HG03558 (cell line): ENCODE measurements around the gene DCX.

Source experiments
- ATAC-seq: cut with Tn5 transposase; IDR thresholded peaks from one replicate; pipeline ENCODE4 v1.9.1; 2021; ENCODE audit warnings: moderate number of reproducible peaks; ENCODE audit not compliant: unreplicated experiment; ENCODE audit errors: extremely low read depth

The DCX gene

DNA sequence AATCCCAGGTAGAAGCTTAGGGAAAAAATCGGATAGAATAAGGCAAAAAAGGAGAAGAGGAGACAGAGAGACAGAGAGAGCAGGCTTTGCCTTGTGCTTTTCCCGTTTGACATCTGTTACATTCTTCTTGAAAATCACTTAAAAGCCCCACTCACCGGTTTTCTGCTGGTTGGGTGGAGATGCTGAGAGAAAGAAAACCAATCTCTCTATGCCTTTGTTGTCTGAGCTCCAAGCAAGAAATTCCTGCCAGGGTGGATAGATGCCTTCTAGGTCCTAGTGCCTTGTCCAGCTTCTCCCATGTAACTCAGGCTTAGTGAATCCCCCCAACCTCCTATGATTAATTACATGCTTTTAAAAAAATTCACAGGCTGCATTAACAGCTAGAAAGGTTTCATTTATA, at the start of gene DCX:
Gene DCX (minus strand): TSS at position 210 of the 400 bp plus-strand sequence. CDS start 1,794 bp downstream, outside the sequence.
- no peak for ATAC-seq

DNA sequence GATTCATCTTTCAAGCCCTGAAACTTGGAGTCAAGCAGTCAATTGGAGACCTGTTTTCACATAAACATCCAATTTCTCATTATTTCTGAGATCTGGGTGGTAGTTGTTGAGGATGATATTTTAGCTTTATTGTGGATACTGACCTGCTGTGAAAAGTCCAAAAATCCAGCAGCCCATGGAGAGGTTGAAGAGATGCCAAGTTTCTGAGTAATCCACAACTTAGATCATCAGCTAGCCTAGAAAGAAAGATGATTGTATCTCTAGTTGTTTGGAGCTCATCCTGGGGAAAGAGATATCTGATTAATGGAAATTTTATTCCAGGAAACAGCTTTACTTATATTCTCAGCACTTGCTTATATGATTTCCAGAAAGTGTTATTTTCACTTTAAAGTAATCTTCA, 48.6 kb upstream of the DCX start:
- no peak for ATAC-seq

DNA sequence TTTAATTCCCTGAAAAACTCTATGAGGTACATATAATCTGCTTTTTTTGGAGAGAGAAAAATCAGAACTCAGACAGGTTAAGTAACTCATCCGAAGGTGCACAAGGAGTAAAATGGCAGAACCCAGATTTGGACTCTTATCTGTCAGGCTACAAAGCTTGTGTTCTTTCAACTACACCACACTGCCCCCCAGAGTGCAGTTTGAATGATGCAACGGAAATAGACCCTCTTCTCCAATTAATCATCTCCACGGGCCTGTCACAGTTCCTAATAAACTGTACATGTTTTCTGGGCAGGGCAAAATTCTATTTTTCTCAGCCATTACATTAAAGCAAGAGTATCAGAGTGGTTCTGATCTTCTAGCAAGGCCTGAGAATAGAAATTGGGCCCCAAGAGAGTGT, 35.3 kb upstream of the DCX start:
- no peak for ATAC-seq

DNA sequence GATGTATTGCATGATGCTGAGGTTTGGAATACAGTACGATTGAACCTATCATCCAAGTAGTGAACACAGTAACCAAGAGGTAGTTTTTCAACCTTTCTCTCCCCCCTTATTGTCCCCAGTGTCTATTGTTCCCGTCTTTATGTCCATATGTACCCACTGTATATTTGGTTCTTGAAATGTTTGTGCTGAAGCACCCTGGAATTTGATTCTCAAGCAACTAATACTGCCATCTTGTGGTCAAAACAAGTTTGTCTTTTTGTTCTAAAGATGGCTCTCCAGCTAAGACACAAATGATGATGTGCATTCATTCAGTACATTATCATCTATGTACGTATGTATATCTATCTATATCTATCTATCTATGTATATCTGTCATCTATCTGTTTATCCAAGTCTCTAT, 33.5 kb upstream of the DCX start:
- no peak for ATAC-seq

DNA sequence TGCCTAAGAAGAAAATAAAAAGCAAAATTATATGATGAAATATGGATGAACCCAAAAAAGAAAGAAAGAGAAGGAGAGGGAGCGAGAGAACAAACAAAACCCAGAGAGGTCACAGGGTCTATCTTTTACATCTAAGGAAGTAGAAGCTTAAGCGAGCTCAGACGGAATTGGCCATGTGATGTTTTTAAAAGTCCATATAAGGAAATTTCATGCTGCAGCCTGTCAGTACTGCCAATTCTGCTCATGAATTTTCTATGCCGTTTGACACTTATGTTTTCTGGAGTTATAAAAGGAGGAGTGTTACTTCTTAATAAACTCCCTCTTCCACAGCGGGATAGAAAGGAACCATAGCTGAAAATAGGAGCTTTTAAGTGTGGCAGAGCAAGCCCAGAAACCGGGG, 32.9 kb upstream of the DCX start:
- ATAC-seq: no peak

DNA sequence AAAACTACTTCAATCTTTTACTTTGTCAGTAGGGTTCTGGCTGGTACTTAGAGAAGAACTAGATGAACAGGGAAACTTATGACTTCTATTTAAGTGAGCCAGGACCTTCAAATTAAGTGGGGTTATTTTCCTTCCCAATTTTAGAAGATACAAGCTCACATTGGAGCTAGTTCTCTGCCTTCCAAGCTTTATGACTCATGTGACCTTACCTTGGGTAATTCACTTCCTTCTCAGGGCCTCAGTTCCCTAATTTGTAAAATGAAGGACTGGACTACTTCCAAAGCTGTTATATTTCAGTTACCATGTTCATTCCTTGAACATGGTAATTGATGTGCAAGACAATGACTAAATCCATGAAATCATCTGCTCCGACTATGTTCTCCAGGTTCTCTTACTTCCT, 32.0 kb upstream of the DCX start:
- no peak for ATAC-seq

DNA sequence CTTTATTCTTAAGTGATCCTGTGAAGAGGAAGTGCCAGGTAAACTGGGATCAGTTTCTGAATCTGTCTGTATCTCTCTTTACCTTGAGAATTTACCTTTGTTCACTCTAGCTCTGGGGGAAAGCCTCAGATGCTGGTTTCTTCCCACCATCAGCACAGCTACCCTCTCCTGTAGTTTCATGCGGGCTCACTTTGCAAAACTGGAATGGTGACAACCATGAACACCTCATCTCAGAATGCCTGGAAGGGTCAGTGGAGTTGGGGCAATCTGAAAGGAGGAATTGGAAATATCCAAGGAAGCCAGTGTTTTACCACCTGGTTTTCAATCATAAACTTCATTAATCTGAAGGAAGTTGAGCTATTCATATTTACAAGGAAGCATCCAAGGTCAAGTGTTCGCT, 30.8 kb upstream of the DCX start:
- ATAC-seq: no peak

DNA sequence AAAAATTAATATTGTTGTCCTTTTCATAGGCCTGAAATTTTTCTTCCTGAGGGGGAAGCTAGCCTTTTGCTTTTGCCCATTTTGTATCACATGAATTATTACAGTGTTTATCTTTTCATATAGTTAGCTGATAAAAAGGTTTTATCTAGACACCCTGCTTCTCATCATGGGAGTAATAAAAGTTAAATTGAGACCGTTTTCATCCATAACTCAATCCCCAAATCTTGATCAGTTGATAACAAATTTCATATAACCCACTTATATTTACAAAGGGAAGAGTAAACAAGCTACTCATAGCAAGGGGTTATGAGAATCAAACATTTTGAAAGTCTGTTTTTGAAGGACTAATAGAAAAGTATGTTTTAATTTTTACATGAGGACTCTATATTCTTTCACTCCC, 23.5 kb upstream of the DCX start:
- no peak for ATAC-seq

DNA sequence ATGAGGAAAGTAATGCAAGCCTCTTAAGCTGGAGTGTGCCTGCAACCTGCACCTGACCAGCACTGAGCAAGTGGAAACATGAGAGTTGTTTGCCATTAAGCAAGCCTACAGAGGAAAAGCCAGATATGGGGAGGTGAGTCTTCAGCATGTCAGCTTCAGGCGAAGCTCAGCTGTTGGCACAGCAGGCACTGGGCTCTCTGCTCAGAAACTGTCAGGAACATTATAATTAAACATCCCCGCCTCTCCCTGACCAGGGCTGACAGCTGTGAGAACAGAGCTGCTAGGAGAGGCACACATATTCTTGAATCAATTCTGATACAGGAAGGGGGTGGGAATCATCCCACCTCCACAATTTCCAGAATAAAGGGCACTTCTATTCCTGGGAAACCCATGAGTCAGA, 19.0 kb upstream of the DCX start:
- ATAC-seq: no peak

DNA sequence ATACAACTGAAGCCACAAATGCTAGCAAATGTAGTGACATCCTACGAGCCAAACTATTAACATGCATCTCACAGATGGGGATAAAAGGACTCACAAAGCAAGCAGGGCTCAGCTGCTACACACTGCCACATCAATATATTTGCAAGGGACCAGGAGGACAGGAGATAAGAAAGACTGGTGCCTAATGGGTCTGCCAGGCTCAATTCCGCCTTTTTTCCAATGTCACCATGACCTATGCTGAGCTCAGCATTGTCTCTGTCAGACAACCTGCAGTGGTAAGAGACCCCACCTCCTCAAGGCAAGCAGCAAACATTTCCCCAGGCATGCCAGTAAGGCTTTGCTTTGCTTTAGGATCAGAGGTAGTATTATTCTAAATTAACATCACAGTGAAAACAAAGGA, 435 bp downstream of the DCX start:
- no peak for ATAC-seq

DNA sequence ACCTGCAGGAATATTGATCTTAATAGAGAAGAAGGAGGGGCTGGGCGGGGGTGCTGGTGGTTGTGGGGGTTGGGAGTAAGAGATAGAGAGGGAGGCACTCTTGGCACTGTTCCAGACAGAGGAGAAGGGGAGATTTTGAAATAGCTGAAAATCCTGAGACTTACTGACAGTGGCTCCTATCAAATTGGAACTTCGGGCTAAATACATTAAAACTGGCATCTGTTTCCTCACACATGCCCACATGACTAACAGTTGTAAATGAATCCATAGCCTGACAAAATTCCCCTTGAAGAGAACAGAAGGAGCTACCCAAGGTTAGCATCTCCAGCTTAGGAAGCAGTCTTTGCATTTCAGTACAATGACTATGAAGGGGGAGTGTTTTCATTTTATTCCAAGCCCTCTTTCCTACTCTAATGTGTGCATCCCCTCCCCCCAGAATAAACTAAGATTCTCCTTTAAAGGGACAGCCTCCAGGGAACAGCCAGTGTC, 1.4 kb downstream of the DCX start:
- ATAC-seq: no peak

DNA sequence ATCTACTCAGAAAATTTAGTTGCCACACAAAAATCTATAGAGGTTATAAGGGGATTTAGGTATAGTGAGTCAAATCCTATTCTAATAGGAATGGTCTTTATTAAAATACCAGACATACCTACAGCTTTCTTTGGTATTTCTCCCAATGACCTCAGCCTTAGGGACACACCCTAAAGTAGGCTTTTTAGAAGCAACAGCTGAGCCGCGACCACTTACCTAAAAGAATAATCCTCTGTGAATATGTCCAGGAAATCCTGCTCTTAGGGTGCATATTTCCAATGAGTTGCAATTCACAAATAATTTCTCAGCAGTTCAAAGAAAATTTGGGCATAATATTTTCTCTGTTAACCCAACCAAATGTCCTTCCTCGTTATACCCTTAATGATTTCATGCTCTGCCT, 2.7 kb downstream of the DCX start:
- no peak for ATAC-seq

DNA sequence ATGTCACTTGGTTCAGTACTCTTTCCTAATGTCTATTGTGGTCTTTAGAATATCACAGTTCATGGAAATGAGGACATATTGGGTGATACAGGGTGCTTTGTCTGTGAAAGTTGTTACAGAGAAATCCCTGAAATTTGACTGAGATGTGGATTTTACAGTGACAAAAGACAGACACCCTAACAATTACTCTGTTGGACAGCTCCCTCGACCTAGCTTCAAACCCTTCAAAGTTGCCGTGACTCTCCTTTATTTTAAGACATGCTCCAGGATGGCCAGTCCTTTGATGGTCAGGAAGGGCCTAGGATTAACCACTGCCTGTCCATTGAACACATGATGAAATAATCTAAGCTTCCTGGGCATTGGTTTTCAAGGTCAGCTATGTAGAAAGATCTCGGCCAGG, 4.0 kb downstream of the DCX start:
- no peak for ATAC-seq

DNA sequence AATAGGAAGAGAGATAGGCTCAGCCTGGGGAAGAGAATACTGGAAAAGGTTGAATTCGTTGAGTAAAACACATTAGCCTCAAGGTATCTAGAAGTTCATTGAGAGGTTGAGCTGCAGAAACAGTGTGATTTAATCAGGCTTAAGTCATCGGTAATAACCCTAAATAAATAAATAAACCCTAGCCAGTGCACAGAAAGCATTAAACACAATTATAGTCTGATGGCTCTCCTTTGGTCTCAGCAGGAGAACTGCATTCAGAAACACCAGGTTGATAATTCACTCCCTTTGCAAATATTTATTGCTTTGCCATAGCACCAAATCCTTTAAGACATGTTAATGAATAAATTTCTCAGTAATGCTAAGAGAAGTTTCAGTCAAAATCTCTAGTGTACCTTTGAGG, 9.6 kb downstream of the DCX start:
- no peak for ATAC-seq

DNA sequence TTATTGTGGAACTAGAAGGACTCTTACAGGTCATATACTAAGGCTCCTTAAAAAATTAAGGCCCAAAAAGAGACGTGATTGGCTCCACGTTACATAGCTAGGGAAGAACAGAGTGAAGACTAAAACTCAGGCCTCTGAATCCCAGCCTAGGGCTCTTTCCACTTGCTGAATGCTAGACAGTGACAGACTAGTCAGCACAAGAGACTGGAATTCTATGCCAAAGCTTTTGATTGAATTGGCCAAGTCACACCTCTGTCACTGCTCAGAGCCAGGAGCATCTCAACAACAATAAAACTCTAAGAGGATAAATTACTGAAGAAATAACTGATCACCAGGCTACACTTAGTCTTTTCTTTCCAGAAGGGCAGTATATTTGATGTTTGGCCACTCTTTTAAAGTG, 16.8 kb downstream of the DCX start:
- ATAC-seq: no peak

DNA sequence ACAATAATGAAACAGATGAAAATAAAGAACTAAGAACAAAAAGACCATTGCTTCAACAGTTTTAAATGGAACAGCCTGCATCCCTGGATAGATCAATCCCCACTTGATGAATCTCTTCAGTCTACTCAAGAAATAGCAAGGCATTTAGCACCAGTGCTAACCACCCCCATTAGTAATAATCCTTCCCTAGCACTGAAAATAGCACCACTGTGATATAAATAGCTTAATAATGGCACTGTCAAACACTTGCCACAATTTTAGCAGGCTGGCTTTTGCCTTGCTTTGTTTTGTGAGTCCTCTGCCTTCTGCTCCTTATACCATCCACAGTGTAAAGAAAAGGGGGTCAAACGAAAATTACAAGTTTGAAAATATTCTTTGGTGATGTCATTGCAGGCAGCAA, 17.4 kb downstream of the DCX start:
- ATAC-seq: no peak

DNA sequence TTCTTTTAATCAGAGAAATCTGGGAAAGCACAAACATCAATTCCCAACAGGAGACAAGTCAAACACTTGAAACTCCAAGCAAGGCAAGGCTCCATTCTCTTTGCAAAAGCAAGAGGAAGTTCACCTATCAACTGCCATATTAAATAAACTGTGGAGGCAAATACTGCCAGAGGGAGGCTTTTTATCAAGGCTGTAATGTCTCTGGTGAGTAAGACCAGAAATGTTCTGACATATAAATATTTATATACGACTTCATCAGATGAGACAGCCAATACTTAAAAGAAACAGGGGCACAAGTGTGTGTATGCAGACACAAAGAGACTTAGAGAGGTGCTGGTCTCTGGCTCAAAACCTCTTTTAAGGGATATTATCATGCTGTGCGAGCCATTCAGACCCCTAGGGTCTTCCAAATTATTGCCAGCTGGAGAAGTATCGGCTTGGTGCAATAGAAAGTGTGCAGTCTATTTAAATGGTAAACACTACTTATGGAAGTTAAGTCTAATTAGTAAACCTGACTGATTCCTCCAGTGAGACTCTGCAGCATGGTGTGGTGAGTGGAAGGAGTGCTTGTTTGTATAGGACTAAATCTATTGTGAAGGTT, 24.4 kb downstream of the DCX start:
- no peak for ATAC-seq

DNA sequence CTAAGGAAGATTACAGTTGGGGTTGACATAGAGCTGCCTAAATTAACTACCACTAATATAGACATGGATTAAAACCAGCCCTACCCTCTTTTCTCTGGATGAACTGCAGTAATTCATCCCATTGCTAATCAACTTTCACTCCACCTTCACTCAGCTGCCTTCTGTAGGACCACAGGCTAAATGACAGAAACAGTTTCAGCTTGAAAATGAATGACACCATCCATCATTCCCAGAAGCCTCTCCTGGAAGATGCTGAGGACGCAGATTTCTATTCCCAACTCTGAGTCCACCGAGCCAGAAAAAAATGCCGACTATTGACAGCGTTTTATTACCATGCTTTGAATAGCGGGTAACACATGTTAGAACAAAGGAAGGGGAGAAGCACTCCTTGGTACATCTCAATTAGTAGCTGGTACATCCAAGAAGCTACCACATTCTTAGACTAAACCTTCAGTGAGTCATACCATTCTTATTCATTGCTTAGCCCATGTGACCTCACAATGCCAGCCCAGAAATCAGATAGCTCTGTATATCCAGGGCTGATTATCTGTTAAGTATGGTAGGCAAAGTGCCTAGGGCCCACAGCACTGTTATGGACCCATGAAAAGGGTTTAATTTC, 25.3 kb downstream of the DCX start:
- no peak for ATAC-seq

DNA sequence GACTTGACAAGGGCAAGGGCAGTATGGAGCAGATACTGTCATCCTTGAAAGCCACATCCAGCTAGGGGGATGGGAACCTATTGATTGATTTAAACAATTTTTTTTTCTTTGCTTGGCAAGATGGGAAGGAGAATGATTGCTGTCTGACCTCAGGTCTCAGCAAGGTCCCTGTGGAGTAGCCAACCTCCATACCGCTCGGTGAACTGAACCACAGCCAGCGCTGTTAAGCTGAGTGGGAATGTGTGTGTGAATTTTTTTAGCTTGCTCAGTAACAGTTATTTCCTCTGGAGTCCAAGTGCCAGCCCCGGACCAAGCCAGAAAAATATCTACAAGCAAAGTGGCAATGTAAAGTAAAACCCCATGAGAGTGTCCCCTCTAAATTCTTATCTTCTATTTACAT, 25.9 kb downstream of the DCX start:
- ATAC-seq: no peak

DNA sequence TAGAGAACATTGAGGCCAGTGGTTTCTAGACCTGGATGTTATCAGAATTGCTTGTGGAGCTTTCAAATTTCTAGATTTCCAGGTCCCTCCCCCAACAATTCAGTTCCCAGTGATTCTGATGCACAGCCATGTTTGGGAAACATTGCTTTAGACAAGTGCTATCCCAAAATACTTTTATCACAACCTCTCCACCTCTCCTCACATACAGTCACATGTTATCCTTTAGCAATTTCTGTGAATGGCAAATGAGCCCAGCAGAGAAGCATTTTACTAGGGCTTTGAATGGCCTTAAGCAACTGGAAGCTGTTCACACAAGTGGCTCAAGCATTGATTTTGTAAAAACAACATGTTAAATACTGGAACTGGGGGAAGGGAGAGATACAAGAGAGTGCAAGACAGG, 29.7 kb downstream of the DCX start:
- ATAC-seq: no peak

DNA sequence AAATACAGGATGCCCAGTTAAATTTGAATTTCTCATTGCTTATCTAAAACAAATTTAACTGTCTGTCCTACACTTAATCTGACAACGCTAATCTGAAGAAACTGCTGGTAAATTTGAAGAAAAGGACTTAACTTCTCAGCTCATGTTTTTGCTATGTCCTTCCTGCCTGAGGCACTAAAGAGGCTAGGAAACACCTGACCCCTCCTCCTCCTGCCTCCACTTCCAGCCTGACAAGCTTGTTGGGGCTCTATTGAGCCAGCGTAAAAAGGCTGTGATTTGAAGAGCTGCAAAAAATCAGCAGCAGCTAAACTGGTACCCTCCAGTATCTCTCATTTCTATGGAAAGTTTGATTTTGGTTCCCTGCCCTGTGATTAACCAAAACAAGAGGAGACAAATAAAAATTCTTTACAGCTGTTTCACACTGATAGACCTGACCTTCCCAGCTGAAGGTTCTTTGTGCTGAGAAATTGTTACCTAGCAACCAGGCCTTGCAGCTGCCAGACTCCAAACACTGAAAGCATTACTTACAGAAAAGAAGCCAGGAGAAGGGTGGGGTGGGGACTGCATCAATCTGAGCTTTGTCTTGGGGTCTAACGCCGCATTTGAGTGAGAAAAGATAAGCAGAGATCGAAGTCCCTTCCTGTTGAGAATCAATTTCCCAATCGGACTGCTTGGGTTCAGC, 35.0 kb downstream of the DCX start:
- ATAC-seq: no peak

DNA sequence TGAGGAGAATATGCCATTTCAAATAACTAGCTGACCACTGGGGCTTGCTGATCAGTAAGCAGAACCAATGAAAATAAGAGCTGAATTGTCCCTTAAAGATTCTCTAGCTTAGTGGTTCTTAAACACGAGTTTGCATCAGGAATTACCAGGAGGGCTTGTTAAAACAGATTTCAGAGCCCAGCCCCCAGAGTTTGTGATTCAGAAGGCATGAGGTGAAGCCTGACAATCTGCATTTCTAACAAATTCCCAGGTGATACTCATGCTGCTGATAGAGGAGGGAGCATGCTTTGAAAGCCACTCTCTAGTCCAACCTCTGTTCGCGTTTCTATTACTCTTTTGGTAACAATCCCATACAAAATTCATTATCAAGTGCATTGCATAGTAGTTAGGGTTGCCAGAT, 35.5 kb downstream of the DCX start:
- no peak for ATAC-seq
